HG03039 (cell line): Measurements from ENCODE around the gene SLC2A11.

Experiments used
- ATAC-seq: cut with Tn5 transposase; IDR thresholded peaks from one replicate; pipeline ENCODE4 v1.9.1; 2021; ENCODE audit warnings: mild to moderate bottlenecking, moderate library complexity; ENCODE audit not compliant: unreplicated experiment

SLC2A11 gene, protein sequence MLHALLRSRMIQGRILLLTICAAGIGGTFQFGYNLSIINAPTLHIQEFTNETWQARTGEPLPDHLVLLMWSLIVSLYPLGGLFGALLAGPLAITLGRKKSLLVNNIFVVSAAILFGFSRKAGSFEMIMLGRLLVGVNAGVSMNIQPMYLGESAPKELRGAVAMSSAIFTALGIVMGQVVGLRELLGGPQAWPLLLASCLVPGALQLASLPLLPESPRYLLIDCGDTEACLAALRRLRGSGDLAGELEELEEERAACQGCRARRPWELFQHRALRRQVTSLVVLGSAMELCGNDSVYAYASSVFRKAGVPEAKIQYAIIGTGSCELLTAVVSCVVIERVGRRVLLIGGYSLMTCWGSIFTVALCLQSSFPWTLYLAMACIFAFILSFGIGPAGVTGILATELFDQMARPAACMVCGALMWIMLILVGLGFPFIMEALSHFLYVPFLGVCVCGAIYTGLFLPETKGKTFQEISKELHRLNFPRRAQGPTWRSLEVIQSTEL

GRCh38 chr22:23857606-23858483, at the start of gene SLC2A11:
Gene SLC2A11, plus strand, starts transcription at chr22:23857875. Its CDS starts 125 bp downstream, at chr22:23858000.
- ATAC-seq: peak; percentile 91

DNA sequence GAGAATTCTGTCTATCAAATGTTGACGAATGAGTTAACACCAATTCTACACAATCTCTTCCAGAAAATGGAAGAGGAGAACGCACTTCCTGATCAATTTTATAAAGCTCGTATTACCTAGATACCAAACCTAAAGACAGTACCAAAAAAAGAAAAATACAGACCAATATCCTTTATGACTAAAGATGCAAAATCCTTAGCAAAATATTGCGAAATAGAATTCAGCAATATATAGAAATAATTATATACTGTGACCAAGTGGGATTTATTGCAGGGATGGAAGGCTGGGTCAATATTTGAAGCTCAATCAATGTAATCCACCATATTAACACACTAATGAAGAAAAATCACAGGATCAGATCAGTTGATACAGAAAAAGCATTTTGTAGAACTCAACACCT, 45.3 kb upstream of the SLC2A11 start:
- no peak for ATAC-seq

GRCh38 chr22:23815541-23816155, 42.0 kb upstream of the SLC2A11 start:
- ATAC-seq: no peak

DNA sequence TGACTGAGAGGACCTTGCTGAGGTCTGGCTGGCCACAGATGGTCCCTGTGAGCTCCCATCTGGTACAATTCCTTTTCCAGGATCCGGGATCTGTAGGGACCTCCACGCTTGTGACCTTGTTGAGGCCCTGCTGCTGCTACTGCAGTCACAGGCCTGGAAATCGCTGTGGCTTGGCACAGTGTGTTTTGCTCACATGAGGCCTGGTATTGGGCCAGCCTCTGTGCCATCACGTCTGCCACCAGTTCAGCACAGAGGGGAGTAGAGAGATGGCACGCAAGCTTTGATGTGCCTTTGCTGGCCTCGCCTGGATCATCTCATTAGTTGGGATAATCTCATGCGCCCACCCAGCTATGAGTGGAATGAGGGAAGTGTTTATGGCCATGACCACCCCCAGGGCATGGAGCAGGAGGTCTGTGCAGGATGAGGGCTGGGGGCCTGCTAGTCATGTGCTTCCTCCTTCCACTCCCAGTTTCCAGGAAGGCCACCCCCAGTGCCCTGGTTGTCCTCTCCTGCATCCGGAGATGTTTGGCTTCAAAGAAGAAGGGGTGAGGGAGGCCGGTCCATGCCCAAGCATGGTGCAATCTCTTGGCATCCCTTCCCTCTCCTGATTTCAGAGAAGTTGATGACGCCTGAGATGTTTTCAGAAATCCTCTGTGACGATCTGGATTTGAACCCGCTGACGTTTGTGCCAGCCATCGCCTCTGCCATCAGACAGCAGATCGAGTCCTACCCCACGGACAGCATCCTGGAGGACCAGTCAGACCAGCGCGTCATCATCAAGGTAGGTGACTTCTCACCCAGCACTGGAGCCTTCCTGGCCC, 41.3 kb upstream of the SLC2A11 start:
- ATAC-seq: no peak

DNA sequence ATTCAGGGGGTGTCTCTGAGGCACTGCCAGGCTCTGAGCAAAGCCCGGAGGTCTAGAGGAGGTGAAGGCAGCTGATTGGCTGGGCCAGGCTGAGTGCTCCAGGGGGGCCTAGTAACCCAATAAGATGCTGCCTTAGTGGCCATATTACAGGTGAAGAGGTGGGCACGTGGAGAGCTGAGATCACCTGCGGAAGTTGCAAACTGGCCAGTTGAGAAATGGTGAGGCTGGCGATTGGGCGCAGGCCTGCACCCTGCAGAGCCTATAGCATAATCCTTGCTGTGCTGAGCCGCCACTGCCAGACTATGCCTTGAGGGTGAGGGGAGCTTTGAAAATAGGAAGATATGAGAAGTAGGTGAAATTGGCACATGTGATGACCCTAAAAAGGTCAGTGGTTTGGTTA, 40.5 kb upstream of the SLC2A11 start:
- no peak for ATAC-seq

- no peak for ATAC-seq
Observed at GRCh38 chr22:23818541-23818940, 39.1 kb upstream of the SLC2A11 start.

- ATAC-seq: no peak
Observed at GRCh38 chr22:23820748-23821211, 36.9 kb upstream of the SLC2A11 start.

DNA sequence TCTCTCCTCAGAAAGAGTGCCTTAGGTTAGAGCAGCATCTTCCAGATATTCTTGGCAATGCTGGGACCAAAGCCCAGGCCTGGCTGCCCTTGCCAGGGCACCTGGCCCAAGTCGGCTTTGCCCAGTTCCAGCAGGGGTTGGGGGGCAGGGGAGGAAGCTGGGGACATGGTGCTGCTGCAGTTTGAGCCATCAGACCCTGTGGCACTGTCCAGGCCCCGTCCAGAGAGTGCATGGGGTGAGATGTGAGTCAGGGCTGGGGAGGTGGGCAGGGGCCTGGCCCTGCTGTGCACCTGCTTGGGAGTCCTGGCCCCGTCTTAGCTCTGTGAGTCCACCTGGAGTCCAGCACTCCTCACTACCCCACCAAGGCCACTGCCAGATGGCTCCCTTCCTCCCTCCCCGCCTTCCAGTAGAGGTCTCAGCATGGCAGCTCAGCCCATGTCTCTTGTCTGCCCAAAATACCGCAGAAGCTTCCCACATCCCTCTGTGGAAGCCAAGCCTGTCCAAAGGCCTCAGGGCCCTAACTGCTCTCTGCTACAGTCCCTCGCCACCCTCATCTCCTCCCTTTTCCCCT, 35.5 kb upstream of the SLC2A11 start:
- ATAC-seq: no peak

GRCh38 chr22:23823331-23823791, 34.3 kb upstream of the SLC2A11 start:
- ATAC-seq: no peak

DNA sequence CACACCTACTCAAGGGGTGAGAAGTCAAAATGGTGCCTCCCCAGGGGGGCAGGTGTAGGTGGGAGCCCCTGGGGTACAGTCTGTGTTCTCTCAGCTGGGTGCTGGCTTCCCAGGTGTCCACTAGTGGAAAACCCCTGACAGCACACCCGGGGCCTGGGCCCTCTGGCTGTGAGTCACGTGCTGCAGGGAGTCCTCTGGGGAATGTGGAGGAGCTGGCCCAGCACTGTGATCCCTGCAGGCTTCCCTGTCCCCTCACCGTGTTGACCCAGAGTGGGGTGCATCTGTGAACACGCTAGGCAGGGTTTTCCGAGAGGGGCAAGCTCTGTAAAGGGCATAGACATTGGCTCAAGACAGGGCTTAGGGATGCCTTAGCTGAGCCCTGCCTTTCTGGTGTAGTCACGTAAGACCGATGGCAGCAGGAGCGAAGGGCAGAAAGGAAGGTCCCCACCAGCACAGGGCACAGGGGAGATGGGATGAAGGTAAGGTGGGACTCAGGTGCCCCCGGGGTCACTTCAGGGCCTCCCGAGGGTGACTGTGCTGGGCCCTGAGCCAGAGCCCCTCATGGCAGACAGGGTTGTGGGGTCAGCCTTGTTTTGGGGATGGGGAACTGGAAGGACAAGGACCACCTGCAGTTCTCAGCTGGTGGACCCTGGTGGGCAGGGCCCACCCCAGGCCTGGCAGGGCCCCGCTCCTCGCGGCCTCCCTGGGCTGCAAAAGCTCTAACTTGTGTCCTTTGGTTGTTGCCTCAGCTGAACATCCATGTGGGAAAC, 33.0 kb upstream of the SLC2A11 start:
- no peak for ATAC-seq

DNA sequence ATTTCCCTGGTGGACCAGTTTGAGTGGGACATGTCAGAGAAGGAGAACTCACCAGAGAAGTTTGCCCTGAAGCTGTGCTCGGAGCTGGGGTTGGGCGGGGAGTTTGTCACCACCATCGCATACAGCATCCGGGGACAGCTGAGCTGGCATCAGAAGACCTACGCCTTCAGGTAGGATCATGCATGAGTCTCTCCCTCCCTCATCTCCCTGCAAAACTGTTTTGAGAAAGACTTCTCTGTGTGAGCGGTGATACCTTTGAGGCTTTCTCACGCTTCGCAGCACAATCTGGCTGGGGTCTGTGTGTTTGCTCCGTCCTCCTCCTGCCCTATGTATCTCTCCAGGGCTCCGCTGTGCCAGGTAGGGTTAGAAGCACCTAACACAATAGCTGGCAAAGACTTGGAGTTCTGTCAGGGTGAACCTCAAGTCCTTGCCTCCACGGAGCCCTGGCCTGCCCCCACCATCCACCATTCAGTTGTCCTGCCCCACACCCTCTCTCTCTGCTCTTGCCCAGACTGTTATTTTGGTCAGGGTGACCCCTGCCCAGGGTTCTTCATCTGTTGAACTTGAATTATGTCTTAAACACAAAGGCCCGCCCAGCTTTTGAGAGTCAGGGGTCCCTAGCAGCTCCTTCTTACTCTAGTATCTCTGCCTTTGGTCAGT, 32.3 kb upstream of the SLC2A11 start:
- ATAC-seq: no peak

- no peak for ATAC-seq
Observed at GRCh38 chr22:23826510-23827350, 30.9 kb upstream of the SLC2A11 start.

GRCh38 chr22:23827351-23827995, 30.2 kb upstream of the SLC2A11 start:
- no peak for ATAC-seq

- no peak for ATAC-seq
Observed at GRCh38 chr22:23828800-23829680, 28.6 kb upstream of the SLC2A11 start.

DNA sequence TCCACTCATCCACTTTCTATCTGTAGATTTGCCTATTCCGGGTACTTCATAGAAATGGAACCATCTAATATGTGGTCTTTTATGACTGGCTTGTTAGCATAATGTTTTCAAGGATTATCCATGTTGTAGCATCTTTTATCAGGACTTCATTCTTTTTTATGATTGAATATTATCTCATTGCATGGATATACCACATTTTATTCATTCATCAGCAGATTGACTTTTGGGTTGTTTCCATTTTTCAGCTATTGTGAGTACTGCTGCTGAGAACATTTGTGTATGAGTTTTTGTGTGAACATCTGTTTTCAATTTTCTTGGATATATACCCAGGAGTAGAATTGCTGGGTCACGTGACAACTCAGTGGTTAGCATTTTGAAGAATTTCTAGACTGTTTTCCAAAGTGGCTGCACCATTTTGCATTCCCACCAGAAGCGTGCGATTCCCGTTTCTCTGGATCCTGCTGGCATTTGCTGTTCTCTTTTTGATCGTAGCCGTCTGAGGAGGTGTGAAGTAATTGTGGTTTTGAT, 27.8 kb upstream of the SLC2A11 start:
- ATAC-seq: no peak

GRCh38 chr22:23831261-23831660, 26.4 kb upstream of the SLC2A11 start:
- no peak for ATAC-seq
